ENCODE results near the gene CPHXL. TPM values are rescaled to one million over a fixed set of nuclear protein-coding genes. Genes with fewer than 3 reads are reported as not detected.
A peak's percentile ranks its signal among the peaks of the same experiment; 100 is the strongest.

Gene CPHXL
- total RNA-seq, 1 donor from 2014 or later: not detected

- peaks cover 33% of the 10 kb centered on the region for H3K4me1 Mint-ChIP-seq (ENCODE audit: low read depth)
- H3K27ac Mint-ChIP-seq: peak overlapping the region; percentile 82
- H3K4me3 Mint-ChIP-seq (ENCODE audit: low read depth): no peak overlapping the region
- H3K27me3 Mint-ChIP-seq: peaks cover 3% of the 10 kb centered on the region
- H3K36me3 Mint-ChIP-seq (ENCODE audit: insufficient read depth): peaks cover 1% of the 10 kb centered on the region
- no peak for TF ChIP-seq CTCF (IDR thresholded peaks at IDR 0.05; ENCODE audit: unreplicated experiment)
- DNase-seq (ENCODE audit: low spot score, unreplicated experiment): no peak
- peaks cover 9% of the 10 kb centered on the region for H3K9me3 Mint-ChIP-seq (ENCODE audit: low read depth)
Observed at GRCh38 chr16:75750528-75750927, 24.2 kb upstream of the CPHXL start.

GRCh38 chr16:75746359-75746758 lies 20.1 kb upstream of the CPHXL start:
- Mint-ChIP-seq H3K27me3 (no peaks in the 10 kb centered on the region), H3K4me1 (ENCODE audit: low read depth) (peaks cover 23% of the 10 kb centered on the region), H3K36me3 (ENCODE audit: insufficient read depth) (peaks cover 6% of the 10 kb centered on the region), H3K27ac (no peak overlapping the region), H3K9me3 (ENCODE audit: low read depth) (peaks cover 20% of the 10 kb centered on the region), H3K4me3 (ENCODE audit: low read depth) (no peak overlapping the region)
- TF ChIP-seq CTCF (IDR thresholded peaks at IDR 0.05; ENCODE audit: unreplicated experiment): no peak
- no peak for DNase-seq (ENCODE audit: low spot score, unreplicated experiment)

GRCh38 chr16:75745823-75746222 lies 19.5 kb upstream of the CPHXL start:
- Mint-ChIP-seq H3K27me3 (no peaks in the 10 kb centered on the region), H3K36me3 (ENCODE audit: insufficient read depth) (peaks cover 6% of the 10 kb centered on the region), H3K27ac (no peak overlapping the region), H3K9me3 (ENCODE audit: low read depth) (peaks cover 20% of the 10 kb centered on the region), H3K4me3 (ENCODE audit: low read depth) (no peak overlapping the region), H3K4me1 (ENCODE audit: low read depth) (peaks cover 22% of the 10 kb centered on the region)
- no peak for TF ChIP-seq CTCF (IDR thresholded peaks at IDR 0.05; ENCODE audit: unreplicated experiment)
- no peak for DNase-seq (ENCODE audit: low spot score, unreplicated experiment)

- H3K9me3 Mint-ChIP-seq (ENCODE audit: low read depth): peaks cover 20% of the 10 kb centered on the region
- no peak overlapping the region for H3K4me3 Mint-ChIP-seq (ENCODE audit: low read depth)
- no peak for TF ChIP-seq CTCF (IDR thresholded peaks at IDR 0.05; ENCODE audit: unreplicated experiment)
- H3K4me1 Mint-ChIP-seq (ENCODE audit: low read depth): peaks cover 17% of the 10 kb centered on the region
- H3K27me3 Mint-ChIP-seq: no peaks in the 10 kb centered on the region
- no peak for DNase-seq (ENCODE audit: low spot score, unreplicated experiment)
- no peak overlapping the region for H3K27ac Mint-ChIP-seq
- peaks cover 6% of the 10 kb centered on the region for H3K36me3 Mint-ChIP-seq (ENCODE audit: insufficient read depth)
Observed at GRCh38 chr16:75745242-75745641, 19.0 kb upstream of the CPHXL start.

- no peak for DNase-seq (ENCODE audit: low spot score, unreplicated experiment)
- H3K9me3 Mint-ChIP-seq (ENCODE audit: low read depth): peaks cover 30% of the 10 kb centered on the region
- peaks cover 6% of the 10 kb centered on the region for H3K4me1 Mint-ChIP-seq (ENCODE audit: low read depth)
- TF ChIP-seq CTCF (IDR thresholded peaks at IDR 0.05; ENCODE audit: unreplicated experiment): no peak
- H3K27ac Mint-ChIP-seq: no peak overlapping the region
- H3K27me3 Mint-ChIP-seq: no peaks in the 10 kb centered on the region
- H3K4me3 Mint-ChIP-seq (ENCODE audit: low read depth): no peak overlapping the region
- peaks cover 6% of the 10 kb centered on the region for H3K36me3 Mint-ChIP-seq (ENCODE audit: insufficient read depth)
Observed at GRCh38 chr16:75742424-75743047, 16.2 kb upstream of the CPHXL start.
